Cardiac fibroblast (primary cell): Measurements from ENCODE around the gene FAM8A1.
A peak's percentile ranks its signal among the peaks of the same experiment; 100 is the strongest.

Source experiments
- DNase-seq, 2 donors: peaks; one replicate each; pipeline versions ENCODE4 v3.0.0 to v3.0.0-alpha.2; 2010; ENCODE audit warnings: low read depth in 2 of 2
- H3K4me3 ChIP-seq, 2 donors: replicated peaks in 1 of 2; 1 replicate in 1 of 2; 2 replicates in 1 of 2; pipeline ENCODE4 v1.5.1; 2011; ENCODE audit warnings: low read depth in 2 of 2, low read length in 2 of 2, mild to moderate bottlenecking in 2 of 2, moderate library complexity in 1 of 2
- TF ChIP-seq, protein P1 (sequence below): IDR thresholded peaks from one replicate; pipeline ENCODE4 v1.5.1; 2011; ENCODE audit warnings: low read depth, mild to moderate bottlenecking, low read length, inconsistent platforms

FAM8A1 gene

DNA sequence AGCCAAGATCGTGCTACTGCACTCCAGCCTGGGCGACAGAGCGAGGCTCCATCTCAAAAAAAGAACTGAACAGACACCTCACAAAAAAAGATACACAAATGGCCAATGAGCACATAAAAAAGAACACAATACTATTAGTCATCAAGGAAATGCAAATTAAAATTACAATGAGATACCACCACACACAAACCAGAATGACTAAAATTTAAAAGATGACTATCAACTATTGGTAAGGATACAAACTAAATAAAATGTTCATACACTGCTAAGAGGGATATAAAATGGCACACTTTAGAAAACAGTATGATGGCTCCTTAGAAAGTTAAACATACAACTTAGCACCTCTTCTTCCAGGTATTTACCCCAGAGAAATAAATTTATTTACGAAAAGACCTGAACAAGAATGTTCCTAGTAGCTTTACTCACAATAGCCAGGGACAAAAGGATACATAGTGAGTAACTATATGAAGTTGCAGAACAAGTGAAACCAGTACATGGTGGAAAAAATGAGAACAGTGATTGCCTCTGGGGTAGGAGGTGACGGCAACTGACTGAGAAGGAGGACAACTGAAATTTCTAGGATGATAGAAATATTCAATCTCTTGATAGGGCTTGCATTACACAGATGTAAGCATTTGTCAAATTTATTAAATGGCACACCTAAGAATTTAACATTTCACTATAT lies 53.2 kb downstream of the FAM8A1 start:
- DNase-seq = no peak
- TF ChIP-seq, protein P1, sequence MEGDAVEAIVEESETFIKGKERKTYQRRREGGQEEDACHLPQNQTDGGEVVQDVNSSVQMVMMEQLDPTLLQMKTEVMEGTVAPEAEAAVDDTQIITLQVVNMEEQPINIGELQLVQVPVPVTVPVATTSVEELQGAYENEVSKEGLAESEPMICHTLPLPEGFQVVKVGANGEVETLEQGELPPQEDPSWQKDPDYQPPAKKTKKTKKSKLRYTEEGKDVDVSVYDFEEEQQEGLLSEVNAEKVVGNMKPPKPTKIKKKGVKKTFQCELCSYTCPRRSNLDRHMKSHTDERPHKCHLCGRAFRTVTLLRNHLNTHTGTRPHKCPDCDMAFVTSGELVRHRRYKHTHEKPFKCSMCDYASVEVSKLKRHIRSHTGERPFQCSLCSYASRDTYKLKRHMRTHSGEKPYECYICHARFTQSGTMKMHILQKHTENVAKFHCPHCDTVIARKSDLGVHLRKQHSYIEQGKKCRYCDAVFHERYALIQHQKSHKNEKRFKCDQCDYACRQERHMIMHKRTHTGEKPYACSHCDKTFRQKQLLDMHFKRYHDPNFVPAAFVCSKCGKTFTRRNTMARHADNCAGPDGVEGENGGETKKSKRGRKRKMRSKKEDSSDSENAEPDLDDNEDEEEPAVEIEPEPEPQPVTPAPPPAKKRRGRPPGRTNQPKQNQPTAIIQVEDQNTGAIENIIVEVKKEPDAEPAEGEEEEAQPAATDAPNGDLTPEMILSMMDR = no peak
- no peak overlapping the region for H3K4me3 ChIP-seq

DNA sequence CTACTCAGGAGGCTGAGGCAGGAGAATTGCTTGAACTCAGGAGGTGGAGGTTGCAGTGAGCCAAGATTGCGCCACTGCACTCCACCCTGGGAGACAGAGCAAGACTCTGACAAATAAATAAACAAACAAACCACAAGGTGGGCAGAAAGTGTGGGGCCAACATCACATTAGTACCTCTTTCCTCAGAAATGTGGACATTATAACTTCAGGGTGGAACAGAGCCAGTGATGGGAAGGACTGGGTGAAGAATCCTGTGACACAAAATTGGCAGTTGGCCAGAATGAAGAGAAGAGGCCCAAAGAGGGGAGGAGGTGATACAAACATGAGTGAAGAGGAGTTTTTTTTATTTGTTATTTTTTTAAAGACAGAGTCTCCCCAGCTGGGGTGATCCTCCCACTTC lies 56.0 kb downstream of the FAM8A1 start:
- peak; percentile 19 to 46 for DNase-seq
- H3K4me3 ChIP-seq = no peak overlapping the region
- TF ChIP-seq, protein P1 = no peak

DNA sequence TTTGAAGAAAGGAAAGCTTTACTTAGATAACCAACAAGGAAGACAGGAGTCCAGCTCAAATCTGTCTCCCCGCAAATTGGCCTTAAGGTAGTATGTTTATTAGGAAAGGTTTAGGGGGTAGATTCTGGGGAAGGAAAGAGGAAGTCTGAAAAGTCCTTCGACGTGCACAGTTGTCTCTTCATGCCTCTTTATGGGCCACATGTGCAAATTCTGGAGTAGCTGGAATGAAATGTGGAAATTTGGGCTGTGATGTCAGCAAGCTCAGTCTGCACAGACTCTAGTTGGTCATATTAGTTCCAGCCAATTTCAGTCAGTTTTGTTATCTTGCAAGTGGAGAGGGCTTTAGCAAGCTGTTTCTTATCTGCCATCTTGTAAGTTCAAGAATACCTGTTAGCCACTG lies 56.5 kb downstream of the FAM8A1 start:
- no peak overlapping the region for H3K4me3 ChIP-seq
- peak in 1 of 2 donors; percentile 18 for DNase-seq

More for the DNA sequence above, 56.5 kb downstream of the FAM8A1 start:
- TF ChIP-seq, protein P1 = no peak
